ENCODE data around the gene TMEM163. TPM values are rescaled to one million over a fixed set of nuclear protein-coding genes. Genes with fewer than 3 reads are reported as not detected.

The TMEM163 gene
- total and polyA plus RNA-seq, 2 of the 13 experiments (the other 11 are each of a cell fraction or from before 2014, with no cell fraction given) = 0.05 TPM; not detected in 1

DNA sequence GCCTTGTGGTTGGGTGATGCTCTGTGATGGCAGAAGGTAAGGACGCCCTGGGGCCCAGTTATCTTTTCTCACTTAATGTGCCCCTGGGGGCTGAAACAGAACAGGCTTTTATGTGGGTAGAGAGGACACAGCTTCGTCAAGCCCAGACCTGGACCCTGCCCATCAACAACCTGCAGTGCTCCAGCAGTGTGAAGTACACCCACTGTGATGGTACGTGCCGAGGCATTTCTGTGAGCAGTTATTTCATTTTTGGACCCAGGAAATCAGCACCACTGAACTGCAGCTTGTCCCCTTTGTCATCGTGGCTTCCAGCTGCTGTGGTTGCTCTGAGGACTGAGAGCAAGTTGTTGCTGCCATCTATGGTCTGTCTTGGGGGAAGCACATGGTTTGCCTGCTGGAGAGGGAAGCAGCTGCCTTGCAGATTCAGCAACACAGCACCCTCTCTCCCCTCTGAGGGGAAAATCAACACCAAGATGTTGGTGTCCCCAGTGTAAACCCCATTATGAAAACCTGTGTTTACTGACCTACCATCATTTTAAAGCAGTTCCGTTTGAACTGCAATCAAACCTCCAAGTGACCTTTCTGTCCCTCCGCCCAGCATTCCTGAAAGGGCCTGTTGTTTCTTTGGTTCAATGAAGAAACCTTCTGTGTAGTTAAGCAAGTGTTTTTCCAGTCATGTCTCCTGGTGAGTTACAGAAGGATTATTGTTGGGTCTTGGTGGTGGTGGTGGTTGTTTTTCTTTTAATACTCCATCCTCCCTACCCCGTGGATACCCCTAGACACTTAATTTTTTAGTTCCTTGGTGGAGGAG, 306.8 kb downstream of the TMEM163 start (continued):
- TF ChIP-seq, protein P1, sequence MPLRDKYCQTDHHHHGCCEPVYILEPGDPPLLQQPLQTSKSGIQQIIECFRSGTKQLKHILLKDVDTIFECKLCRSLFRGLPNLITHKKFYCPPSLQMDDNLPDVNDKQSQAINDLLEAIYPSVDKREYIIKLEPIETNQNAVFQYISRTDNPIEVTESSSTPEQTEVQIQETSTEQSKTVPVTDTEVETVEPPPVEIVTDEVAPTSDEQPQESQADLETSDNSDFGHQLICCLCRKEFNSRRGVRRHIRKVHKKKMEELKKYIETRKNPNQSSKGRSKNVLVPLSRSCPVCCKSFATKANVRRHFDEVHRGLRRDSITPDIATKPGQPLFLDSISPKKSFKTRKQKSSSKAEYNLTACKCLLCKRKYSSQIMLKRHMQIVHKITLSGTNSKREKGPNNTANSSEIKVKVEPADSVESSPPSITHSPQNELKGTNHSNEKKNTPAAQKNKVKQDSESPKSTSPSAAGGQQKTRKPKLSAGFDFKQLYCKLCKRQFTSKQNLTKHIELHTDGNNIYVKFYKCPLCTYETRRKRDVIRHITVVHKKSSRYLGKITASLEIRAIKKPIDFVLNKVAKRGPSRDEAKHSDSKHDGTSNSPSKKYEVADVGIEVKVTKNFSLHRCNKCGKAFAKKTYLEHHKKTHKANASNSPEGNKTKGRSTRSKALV (CRISPR knock-in tag; IDR thresholded peaks at IDR 0.05) = 0 out of 2 replicates have a peak, but pooled peaks have one; percentile 66
- TF ChIP-seq RARA (CRISPR knock-in tag; IDR thresholded peaks at IDR 0.05) (peak; percentile 100), TBX3 (IDR thresholded peaks at IDR 0.05; ENCODE audit: borderline replicate concordance) (peak; percentile 93), REXO4 (CRISPR knock-in tag; IDR thresholded peaks at IDR 0.05; ENCODE audit: borderline replicate concordance) (no peak), ISX (CRISPR knock-in tag; conservative IDR thresholded peaks at IDR 0.05) (no peak), AHR (CRISPR knock-in tag; IDR thresholded peaks at IDR 0.05) (peak; percentile 60; the same call in 1 of the 2 replicates), ZNF891 (CRISPR knock-in tag; IDR thresholded peaks at IDR 0.05) (peak; percentile 77; the same call in 1 of the 2 replicates), ZFP36L1 (CRISPR knock-in tag; IDR thresholded peaks at IDR 0.05) (peak; percentile 30; the same call in 1 of the 2 replicates), ZFP1 (CRISPR knock-in tag; IDR thresholded peaks at IDR 0.05) (no peak), HMG20B (CRISPR knock-in tag; conservative IDR thresholded peaks at IDR 0.05) (peak; percentile 95), ZNF747 (CRISPR knock-in tag; IDR thresholded peaks at IDR 0.05; ENCODE audit: borderline replicate concordance) (peak; percentile 51; the same call in 1 of the 2 replicates), IRF2 (CRISPR knock-in tag; IDR thresholded peaks at IDR 0.05) (peak; percentile 88; the same call in 1 of the 2 replicates), TSC22D2 (CRISPR knock-in tag; IDR thresholded peaks at IDR 0.05; ENCODE audit: borderline replicate concordance) (no peak), SOX5 (CRISPR knock-in tag; IDR thresholded peaks at IDR 0.05; ENCODE audit: borderline replicate concordance) (peak; percentile 91), CREM (IDR thresholded peaks at IDR 0.05) (peak; percentile 96), CREM (CRISPR knock-in tag; IDR thresholded peaks at IDR 0.05) (no peak), MIXL1 (CRISPR knock-in tag; IDR thresholded peaks at IDR 0.05) (peak; percentile 81), ARID3A (IDR thresholded peaks at IDR 0.05; ENCODE audit: low read depth, low read length) (peak; percentile 70), HMGA1 (CRISPR knock-in tag; conservative IDR thresholded peaks at IDR 0.05) (no peak), ELF3 (CRISPR knock-in tag; IDR thresholded peaks at IDR 0.05) (peak; percentile 91), ETV5 (CRISPR knock-in tag; IDR thresholded peaks at IDR 0.05; ENCODE audit: borderline replicate concordance) (peak; percentile 99), KDM6A (CRISPR knock-in tag; IDR thresholded peaks at IDR 0.05; ENCODE audit: low read depth) (0 out of 2 replicates have a peak, but pooled peaks have one; percentile 58), ZFP36L2 (CRISPR knock-in tag; IDR thresholded peaks at IDR 0.05) (no peak), KLF15 (CRISPR knock-in tag; IDR thresholded peaks at IDR 0.05; ENCODE audit: borderline replicate concordance) (no peak)
- TF ChIP-seq, protein P2, sequence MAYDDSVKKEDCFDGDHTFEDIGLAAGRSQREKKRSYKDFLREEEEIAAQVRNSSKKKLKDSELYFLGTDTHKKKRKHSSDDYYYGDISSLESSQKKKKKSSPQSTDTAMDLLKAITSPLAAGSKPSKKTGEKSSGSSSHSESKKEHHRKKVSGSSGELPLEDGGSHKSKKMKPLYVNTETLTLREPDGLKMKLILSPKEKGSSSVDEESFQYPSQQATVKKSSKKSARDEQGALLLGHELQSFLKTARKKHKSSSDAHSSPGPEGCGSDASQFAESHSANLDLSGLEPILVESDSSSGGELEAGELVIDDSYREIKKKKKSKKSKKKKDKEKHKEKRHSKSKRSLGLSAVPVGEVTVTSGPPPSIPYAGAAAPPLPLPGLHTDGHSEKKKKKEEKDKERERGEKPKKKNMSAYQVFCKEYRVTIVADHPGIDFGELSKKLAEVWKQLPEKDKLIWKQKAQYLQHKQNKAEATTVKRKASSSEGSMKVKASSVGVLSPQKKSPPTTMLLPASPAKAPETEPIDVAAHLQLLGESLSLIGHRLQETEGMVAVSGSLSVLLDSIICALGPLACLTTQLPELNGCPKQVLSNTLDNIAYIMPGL (CRISPR knock-in tag; IDR thresholded peaks at IDR 0.05; ENCODE audit: borderline replicate concordance in 1 of 2, low read depth in 1 of 2) = peak; percentile 89 to 94

Data from HepG2 (cell line).